IMR-90 (cell line): Measurements from ENCODE around the gene ADTRP. TPM values are rescaled to one million over a fixed set of nuclear protein-coding genes. Genes with fewer than 3 reads are reported as not detected.

Experiments
- ATAC-seq: fragments of 200-7000 bp; cut with Tn5 transposase; 2 replicates; pipeline ENCODE4 v1.9.1; 2020; ENCODE audit warnings: low read depth, mild to moderate bottlenecking, moderate library complexity
- BruUV-seq: library from RNA; stranded (reverse); fragments of 400-500 nt; replicated peaks from 2 replicates; lab custom pipeline; 2021; lab: Mats Ljungman, UMichigan
- CTCF ChIA-PET: fragments of 300-600 bp; formaldehyde crosslinking; extraction: SDS; loops from one replicate; lab custom pipeline; 2021; ENCODE audit warnings: antibody characterized with exemption; lab: Yijun Ruan, JAX
- POLR2A ChIA-PET: fragments of 300-600 bp; sonication (Branson Sonifier 250); formaldehyde crosslinking; loops from one replicate; lab custom pipeline; 2022; ENCODE audit warnings: antibody characterized with exemption; ENCODE audit not compliant: unreplicated experiment; lab: Charles Lee
- DNase-seq: peaks from one replicate; pipeline ENCODE4 v3.0.0; 2013
- H2AFZ ChIP-seq: replicated peaks from 2 replicates; pipeline ENCODE3; 2013; ENCODE audit warnings: low read length, mild to moderate bottlenecking; ENCODE audit not compliant: poor library complexity
- H2AK5ac ChIP-seq: 2 replicates; pipeline ENCODE4 v1.6.1; 2013; ENCODE audit warnings: low read depth, low read length, inconsistent platforms
- H2AK9ac ChIP-seq: replicated peaks from 2 replicates; pipeline ENCODE3; 2013; ENCODE audit warnings: mild to moderate bottlenecking, low read depth, low read length, moderate library complexity; ENCODE audit not compliant: poor library complexity
- H2BK120ac ChIP-seq: 2 replicates; pipeline ENCODE4 v1.6.1; 2013; ENCODE audit warnings: low read depth, low read length, inconsistent platforms
- H2BK15ac ChIP-seq: 3 replicates; pipeline ENCODE4 v1.6.1; 2013; ENCODE audit warnings: low read depth, low read length, inconsistent platforms
- H2BK20ac ChIP-seq: 2 replicates; pipeline ENCODE4 v1.6.1; 2013; ENCODE audit warnings: low read depth, mild to moderate bottlenecking, inconsistent platforms, low read length, moderate library complexity
- H2BK5ac ChIP-seq: 2 replicates; pipeline ENCODE4 v1.6.1; 2013; ENCODE audit warnings: mild to moderate bottlenecking, low read depth, low read length, inconsistent platforms; ENCODE audit not compliant: poor library complexity, severe bottlenecking
- H3K14ac ChIP-seq: replicated peaks from 2 replicates; pipeline ENCODE4 v1.6.1; 2013; ENCODE audit warnings: low read depth, low read length, inconsistent platforms
- H3K18ac ChIP-seq: 2 replicates; pipeline ENCODE4 v1.6.1; 2013; ENCODE audit warnings: low read depth, low read length, control low read depth
- H3K23ac ChIP-seq: 2 replicates; pipeline ENCODE4 v1.6.1; 2013; ENCODE audit warnings: low read depth, low read length, inconsistent platforms
- H3K27ac ChIP-seq: 2 replicates; pipeline ENCODE4 v1.5.1; 2013; ENCODE audit warnings: mild to moderate bottlenecking, control low read depth, low read length; ENCODE audit not compliant: insufficient read depth
- H3K27me3 ChIP-seq: 2 replicates; pipeline ENCODE4 v1.6.1; 2013; ENCODE audit warnings: low read length; ENCODE audit not compliant: control insufficient read depth, insufficient read depth
- H3K36me3 ChIP-seq: 2 replicates; pipeline ENCODE4 v1.6.1; 2013; ENCODE audit warnings: low read length, mixed read lengths; ENCODE audit not compliant: control insufficient read depth, insufficient read depth
- H3K4ac ChIP-seq: 2 replicates; pipeline ENCODE4 v1.6.1; 2013; ENCODE audit warnings: low read depth, low read length, inconsistent platforms
- H3K4me1 ChIP-seq: 2 replicates; pipeline ENCODE4 v1.6.1; 2013; ENCODE audit warnings: low read length, mixed read lengths; ENCODE audit not compliant: control insufficient read depth, insufficient read depth
- H3K4me2 ChIP-seq: 2 replicates; pipeline ENCODE4 v1.6.1; 2013; ENCODE audit warnings: low read depth, mild to moderate bottlenecking, control low read depth, low read length, moderate library complexity
- H3K4me3 ChIP-seq: 2 replicates; pipeline ENCODE4 v1.5.1; 2013; ENCODE audit warnings: low read depth, mild to moderate bottlenecking, control low read depth, low read length, moderate library complexity; ENCODE audit not compliant: insufficient read depth
- H3K56ac ChIP-seq: 2 replicates; pipeline ENCODE4 v1.6.1; 2013; ENCODE audit warnings: low read length, inconsistent platforms; ENCODE audit not compliant: insufficient read depth; ENCODE audit errors: extremely low read depth
- H3K79me1 ChIP-seq, 2 experiments: 2 replicates each; pipeline ENCODE4 v1.6.1; 2013; ENCODE audit warnings: low read length in 2 of 2, inconsistent platforms in 1 of 2, low read depth in 1 of 2
- H3K9ac ChIP-seq: 2 replicates; pipeline ENCODE4 v1.6.1; 2013; ENCODE audit warnings: low read depth, low read length, control low read depth
- H3K9me1 ChIP-seq: 2 replicates; pipeline ENCODE4 v1.6.1; 2013; ENCODE audit warnings: low read length, inconsistent platforms; ENCODE audit not compliant: insufficient read depth
- H3K9me3 ChIP-seq: 2 replicates; pipeline ENCODE4 v1.6.1; 2013; ENCODE audit warnings: low read length; ENCODE audit not compliant: control insufficient read depth, insufficient read depth
- H4K20me1 ChIP-seq: 2 replicates; pipeline ENCODE4 v1.6.1; 2013; ENCODE audit warnings: low read length, inconsistent platforms; ENCODE audit not compliant: insufficient read depth
- H4K5ac ChIP-seq: 2 replicates; pipeline ENCODE4 v1.6.1; 2013; ENCODE audit warnings: mild to moderate bottlenecking, low read depth, low read length, control low read depth
- H4K8ac ChIP-seq, 2 experiments: 2 replicates each; pipeline ENCODE4 v1.6.1; 2013; ENCODE audit warnings: low read depth in 2 of 2, low read length in 2 of 2, control low read depth in 1 of 2, inconsistent platforms in 1 of 2
- H4K91ac ChIP-seq: 2 replicates; pipeline ENCODE4 v1.6.1; 2013; ENCODE audit warnings: low read depth, low read length, inconsistent platforms; ENCODE audit not compliant: insufficient read depth
- BHLHE40 ChIP-seq: fragments of 150-350 bp; IDR thresholded peaks from 2 replicates; pipeline ENCODE4 v1.6.1; 2016; ENCODE audit warnings: mild to moderate bottlenecking, low read depth, low read length
- CEBPB ChIP-seq: IDR thresholded peaks from 2 replicates; pipeline ENCODE4 v1.6.1; 2012; ENCODE audit warnings: low read depth, low read length, improper control_type of control experiment
- CHD1 ChIP-seq: IDR thresholded peaks from 2 replicates; pipeline ENCODE4 v1.6.1; 2012; ENCODE audit warnings: low read depth, low read length, improper control_type of control experiment
- CTCF ChIP-seq: conservative IDR thresholded peaks from 2 replicates; pipeline ENCODE4 v1.5.1; 2012; ENCODE audit warnings: mild to moderate bottlenecking, low read depth, low read length, improper control_type of control experiment
- ELK1 ChIP-seq: fragments of 150-350 bp; IDR thresholded peaks from 2 replicates; pipeline ENCODE4 v1.6.1; 2016; ENCODE audit warnings: low read depth, mild to moderate bottlenecking, low read length, moderate library complexity, borderline replicate concordance
- FOS ChIP-seq: fragments of 150-350 bp; IDR thresholded peaks from 2 replicates; pipeline ENCODE4 v1.6.1; 2016; ENCODE audit warnings: low read depth, low read length
- MAFK ChIP-seq: IDR thresholded peaks from 2 replicates; pipeline ENCODE4 v1.6.1; 2012; ENCODE audit warnings: low read depth, low read length, improper control_type of control experiment
- MAZ ChIP-seq: IDR thresholded peaks from 2 replicates; pipeline ENCODE4 v1.6.1; 2012; ENCODE audit warnings: low read depth, mild to moderate bottlenecking, low read length, improper control_type of control experiment, moderate library complexity, borderline replicate concordance
- MXI1 ChIP-seq: IDR thresholded peaks from 2 replicates; pipeline ENCODE4 v1.6.1; 2012; ENCODE audit warnings: low read depth, mild to moderate bottlenecking, low read length, moderate library complexity, borderline replicate concordance
- NFE2L2 ChIP-seq: fragments of 150-350 bp; IDR thresholded peaks from 2 replicates; pipeline ENCODE4 v1.6.1; 2016; ENCODE audit warnings: low read depth, mild to moderate bottlenecking, low read length
- POLR2A ChIP-seq: IDR thresholded peaks from 2 replicates; pipeline ENCODE4 v1.6.1; 2012; ENCODE audit warnings: mild to moderate bottlenecking, low read depth, low read length
- RAD21 ChIP-seq: IDR thresholded peaks from 2 replicates; pipeline ENCODE4 v1.6.1; 2012; ENCODE audit warnings: low read length, improper control_type of control experiment
- RCOR1 ChIP-seq: IDR thresholded peaks from 2 replicates; pipeline ENCODE4 v1.6.1; 2012; ENCODE audit warnings: mild to moderate bottlenecking, low read length, improper control_type of control experiment; ENCODE audit not compliant: insufficient replicate concordance
- RFX5 ChIP-seq: IDR thresholded peaks from 2 replicates; pipeline ENCODE4 v1.8.0; 2012; ENCODE audit warnings: low read depth, mild to moderate bottlenecking, low read length, moderate library complexity
- SMC3 ChIP-seq: fragments of 150-350 bp; IDR thresholded peaks from 2 replicates; pipeline ENCODE4 v1.6.1; 2016; ENCODE audit warnings: low read depth, mild to moderate bottlenecking, antibody characterized with exemption, low read length, moderate library complexity
- USF2 ChIP-seq: fragments of 150-350 bp; IDR thresholded peaks from 2 replicates; pipeline ENCODE4 v1.6.1; 2017; ENCODE audit warnings: mild to moderate bottlenecking, antibody characterized with exemption, low read length, low read depth
- WGBS, 2 experiments: methylation state at CpG; one replicate each; pipeline versions ENCODE4 v1.1.5 to v1.1.7; 2013; ENCODE audit warnings: missing lambda C conversion rate in 2 of 2; ENCODE audit not compliant: insufficient read length in 1 of 2; ENCODE audit errors: extremely low coverage in 2 of 2; 5-methylcytosine and 5-hydroxymethylcytosine counted together
- dilution Hi-C: fragments of 300-500 bp; cut with HindIII; formaldehyde crosslinking; loops from one replicate; pipeline ENCODE4 v1.14.3; 2018; ENCODE audit warnings: low sequenced_read_pairs; ENCODE audit not compliant: unreplicated experiment
- in situ Hi-C: fragments of 300-500 bp; cut with MboI; formaldehyde crosslinking; loops from 3 replicates; pipeline ENCODE4 v1.14.3; 2019; ENCODE audit warnings: low sequenced_read_pairs, inconsistent platforms, mixed read lengths
- intact Hi-C: fragments of 100-400 bp; cut with micrococcal nuclease; formaldehyde crosslinking; loops from 2 replicates; pipeline ENCODE4 v1.10.0; 2022
- polyA plus RNA-seq, 3 experiments: library from polyadenylated mRNA; depleted of rRNA; stranded (reverse); fragments of >200 nt; gene quantifications; 2 replicates each; pipeline ENCODE4 v1.2.3, GENCODE V29; 2012; ENCODE audit warnings: low replicate concordance in 1 of 3
- total RNA-seq: library from RNA; depleted of rRNA; stranded (reverse); fragments of >200 nt; gene quantifications from 2 replicates; pipeline ENCODE4 v1.2.3, GENCODE V29; 2012

Gene ADTRP
- total and polyA plus RNA-seq, 2 of the 4 experiments (the other 2 are of a cell fraction) = 0.50 to 0.72 TPM

GRCh38 chr6:11747021-11747420 is 31.6 kb downstream of the ADTRP start:
- no peak overlapping the region for H3K56ac ChIP-seq
- no peak overlapping the region for H4K8ac ChIP-seq
- no peak overlapping the region for H4K91ac ChIP-seq
- H3K18ac ChIP-seq = no peak overlapping the region
- no peak overlapping the region for H3K4me2 ChIP-seq
- H3K4me3 ChIP-seq = no peak overlapping the region
- H3K9me3 ChIP-seq = no peaks in the 10 kb centered on the region
- WGBS, 2 experiments = 83% methylated on average over 1 of the region's 3 CpGs; no CpG with 5 or more reads in 1 of the 2 experiments
- intact Hi-C loops (no loop called here), in situ Hi-C loops (no loop called here), dilution Hi-C loops (no loop called here)
- H3K4me1 ChIP-seq = peaks cover 3% of the 10 kb centered on the region; the same call in 1 of the 2 replicates
- H2BK15ac ChIP-seq = no peak overlapping the region
- ATAC-seq (no peak), DNase-seq (no peak)
- ChIA-PET POLR2A (no interaction called here), CTCF (no interaction called here)
- H3K9ac ChIP-seq = no peak overlapping the region
- H4K5ac ChIP-seq = no peak overlapping the region
- no peak overlapping the region for H3K23ac ChIP-seq
- no peak overlapping the region for H2BK120ac ChIP-seq
- H3K14ac ChIP-seq = no peak overlapping the region
- H4K20me1 ChIP-seq = no peaks in the 10 kb centered on the region
- H3K4ac ChIP-seq = no peak overlapping the region
- no peak overlapping the region for H2BK20ac ChIP-seq
- no peak overlapping the region for H2AK9ac ChIP-seq
- no peaks in the 10 kb centered on the region for H3K79me1 ChIP-seq
- H2AFZ ChIP-seq = no peak overlapping the region
- H2BK5ac ChIP-seq = no peak overlapping the region
- BruUV-seq = no TSS peak
- H3K36me3 ChIP-seq = no peaks in the 10 kb centered on the region
- no peaks in the 10 kb centered on the region for H3K9me1 ChIP-seq
- no peak for TF ChIP-seq FOS
- no peak for TF ChIP-seq RCOR1
- no peak for TF ChIP-seq USF2
- TF ChIP-seq MAZ = no peak
- no peak for TF ChIP-seq MXI1
- TF ChIP-seq POLR2A = no peak
- TF ChIP-seq CTCF = no peak
- TF ChIP-seq MAFK = no peak
- no peak for TF ChIP-seq SMC3
- TF ChIP-seq CHD1 = no peak
- no peak for TF ChIP-seq CEBPB
- no peak for TF ChIP-seq ELK1
- TF ChIP-seq BHLHE40 = no peak
- no peak for TF ChIP-seq RFX5
- no peak for TF ChIP-seq NFE2L2
- TF ChIP-seq RAD21 = no peak
- no peaks in the 10 kb centered on the region for H3K27me3 ChIP-seq
- no peak overlapping the region for H2AK5ac ChIP-seq
- H3K27ac ChIP-seq = no peak overlapping the region
